Nephron progenitor cell (in vitro differentiated cells): ENCODE measurements around the gene THEM5.

Experiments
- DNase-seq: peaks from one replicate; pipeline ENCODE4 v3.0.0; 2021
- H3K27ac Mint-ChIP-seq: 2 replicates; pipeline ENCODE4 v1.8.0; 2021; ENCODE audit warnings: mild to moderate bottlenecking, moderate library complexity, mixed read lengths
- H3K27me3 Mint-ChIP-seq: 2 replicates; pipeline ENCODE4 v1.8.0; 2021; ENCODE audit warnings: mild to moderate bottlenecking, low read depth, mixed read lengths; ENCODE audit not compliant: poor library complexity
- H3K36me3 Mint-ChIP-seq: 2 replicates; pipeline ENCODE4 v1.8.0; 2021; ENCODE audit warnings: low read depth, mixed read lengths
- H3K4me1 Mint-ChIP-seq: 2 replicates; pipeline ENCODE4 v1.8.0; 2021; ENCODE audit warnings: mixed read lengths
- H3K4me3 Mint-ChIP-seq: 2 replicates; pipeline ENCODE4 v1.8.0; 2021; ENCODE audit warnings: mild to moderate bottlenecking, moderate library complexity, mixed read lengths
- H3K9me3 Mint-ChIP-seq: 2 replicates; pipeline ENCODE4 v1.8.0; 2021; ENCODE audit warnings: mild to moderate bottlenecking, moderate library complexity, mixed read lengths
- CTCF ChIP-seq: fragments of 200-600 bp; sonication (generic); IDR thresholded peaks from 2 replicates; pipeline ENCODE4 v1.5.0; 2021; ENCODE audit warnings: antibody characterized with exemption

Gene THEM5

GRCh38 chr1:151867765-151868411 is 14.4 kb upstream of the THEM5 start:
- Mint-ChIP-seq H3K27ac (no peak overlapping the region), H3K27me3 (peaks cover 7% of the 10 kb centered on the region), H3K4me1 (no peaks in the 10 kb centered on the region), H3K36me3 (no peaks in the 10 kb centered on the region), H3K9me3 (no peaks in the 10 kb centered on the region), H3K4me3 (no peak overlapping the region)
- no peak for TF ChIP-seq CTCF
- DNase-seq: no peak

GRCh38 chr1:151867321-151867720 is 13.8 kb upstream of the THEM5 start:
- peaks cover 7% of the 10 kb centered on the region for H3K27me3 Mint-ChIP-seq
- H3K27ac Mint-ChIP-seq: no peak overlapping the region
- DNase-seq: no peak
- H3K9me3 Mint-ChIP-seq: no peaks in the 10 kb centered on the region
- no peaks in the 10 kb centered on the region for H3K36me3 Mint-ChIP-seq
- H3K4me1 Mint-ChIP-seq: no peaks in the 10 kb centered on the region
- no peak overlapping the region for H3K4me3 Mint-ChIP-seq
- no peak for TF ChIP-seq CTCF

DNA sequence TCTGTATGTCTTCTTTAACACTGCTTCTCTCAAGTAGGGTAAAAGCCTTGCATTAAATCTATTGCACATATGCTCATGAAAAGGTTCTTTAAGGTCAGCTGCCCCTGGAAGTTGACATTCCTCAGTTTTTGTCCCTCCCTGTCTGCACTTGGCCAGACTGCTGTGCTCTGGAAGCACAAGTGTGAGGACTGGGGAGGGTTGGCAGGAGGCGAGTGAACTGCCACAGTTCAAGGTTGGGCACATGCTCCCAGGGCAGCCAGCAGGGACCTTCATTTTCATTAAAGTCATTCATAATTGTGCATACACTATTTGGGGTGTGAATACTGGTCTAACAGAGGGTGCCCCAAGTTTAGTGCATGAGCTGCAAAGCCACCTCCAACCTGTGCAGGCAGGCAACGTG is 10.9 kb upstream of the THEM5 start:
- no peaks in the 10 kb centered on the region for H3K9me3 Mint-ChIP-seq
- DNase-seq: no peak
- H3K27me3 Mint-ChIP-seq: peaks cover 19% of the 10 kb centered on the region
- no peaks in the 10 kb centered on the region for H3K36me3 Mint-ChIP-seq
- TF ChIP-seq CTCF: no peak
- no peak overlapping the region for H3K4me3 Mint-ChIP-seq
- no peaks in the 10 kb centered on the region for H3K4me1 Mint-ChIP-seq
- no peak overlapping the region for H3K27ac Mint-ChIP-seq

GRCh38 chr1:151862604-151863003 is 9.1 kb upstream of the THEM5 start:
- H3K27me3 Mint-ChIP-seq: peaks cover 24% of the 10 kb centered on the region
- no peaks in the 10 kb centered on the region for H3K9me3 Mint-ChIP-seq
- no peak overlapping the region for H3K4me3 Mint-ChIP-seq
- no peak overlapping the region for H3K27ac Mint-ChIP-seq
- TF ChIP-seq CTCF: no peak
- no peaks in the 10 kb centered on the region for H3K4me1 Mint-ChIP-seq
- no peaks in the 10 kb centered on the region for H3K36me3 Mint-ChIP-seq
- DNase-seq: no peak

DNA sequence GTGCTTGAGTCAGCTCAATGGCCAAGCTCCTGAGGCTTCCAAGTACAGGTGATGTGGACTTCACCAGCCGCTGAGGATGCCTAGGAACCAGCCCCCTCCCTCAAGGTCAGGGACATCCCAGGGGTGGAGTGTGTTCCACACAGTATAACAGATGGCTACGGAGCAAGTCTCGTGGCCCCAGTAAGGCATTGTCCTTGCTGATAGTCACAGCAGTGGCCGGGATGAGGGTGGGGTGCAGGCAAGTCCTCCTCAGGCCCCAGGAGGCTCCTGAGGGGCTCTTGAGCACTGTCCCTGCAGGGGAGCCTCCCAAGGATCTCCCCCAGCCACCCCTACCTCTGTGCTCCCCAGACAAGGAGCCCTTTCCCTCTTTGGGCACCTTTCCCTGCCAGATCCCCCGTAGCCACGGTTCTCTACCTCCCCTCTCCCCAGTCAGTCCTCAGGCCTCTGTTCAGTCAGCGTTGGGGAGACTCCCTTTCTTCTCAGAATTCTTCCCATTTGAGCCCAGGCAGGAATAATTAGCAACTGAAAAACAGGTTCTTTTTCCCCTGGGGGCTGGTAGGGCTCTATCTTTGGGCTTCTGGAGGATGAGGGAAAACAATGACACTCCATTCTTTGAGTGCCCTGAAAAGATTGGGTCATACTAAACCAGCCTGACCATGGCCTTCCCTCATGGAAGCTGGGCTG is 7.1 kb upstream of the THEM5 start:
- Mint-ChIP-seq H3K27ac (no peak overlapping the region), H3K36me3 (no peaks in the 10 kb centered on the region), H3K9me3 (no peaks in the 10 kb centered on the region), H3K4me3 (no peak overlapping the region), H3K27me3 (peaks cover 28% of the 10 kb centered on the region), H3K4me1 (no peaks in the 10 kb centered on the region)
- DNase-seq: no peak
- no peak for TF ChIP-seq CTCF

GRCh38 chr1:151859891-151860293 is 6.4 kb upstream of the THEM5 start:
- H3K27me3 Mint-ChIP-seq: peaks cover 30% of the 10 kb centered on the region
- H3K4me3 Mint-ChIP-seq: no peak overlapping the region
- no peak for TF ChIP-seq CTCF
- H3K9me3 Mint-ChIP-seq: no peaks in the 10 kb centered on the region
- no peak for DNase-seq
- H3K36me3 Mint-ChIP-seq: no peaks in the 10 kb centered on the region
- no peaks in the 10 kb centered on the region for H3K4me1 Mint-ChIP-seq
- no peak overlapping the region for H3K27ac Mint-ChIP-seq
